ENCODE measurements around the gene FEM1B.

FEM1B gene

DNA sequence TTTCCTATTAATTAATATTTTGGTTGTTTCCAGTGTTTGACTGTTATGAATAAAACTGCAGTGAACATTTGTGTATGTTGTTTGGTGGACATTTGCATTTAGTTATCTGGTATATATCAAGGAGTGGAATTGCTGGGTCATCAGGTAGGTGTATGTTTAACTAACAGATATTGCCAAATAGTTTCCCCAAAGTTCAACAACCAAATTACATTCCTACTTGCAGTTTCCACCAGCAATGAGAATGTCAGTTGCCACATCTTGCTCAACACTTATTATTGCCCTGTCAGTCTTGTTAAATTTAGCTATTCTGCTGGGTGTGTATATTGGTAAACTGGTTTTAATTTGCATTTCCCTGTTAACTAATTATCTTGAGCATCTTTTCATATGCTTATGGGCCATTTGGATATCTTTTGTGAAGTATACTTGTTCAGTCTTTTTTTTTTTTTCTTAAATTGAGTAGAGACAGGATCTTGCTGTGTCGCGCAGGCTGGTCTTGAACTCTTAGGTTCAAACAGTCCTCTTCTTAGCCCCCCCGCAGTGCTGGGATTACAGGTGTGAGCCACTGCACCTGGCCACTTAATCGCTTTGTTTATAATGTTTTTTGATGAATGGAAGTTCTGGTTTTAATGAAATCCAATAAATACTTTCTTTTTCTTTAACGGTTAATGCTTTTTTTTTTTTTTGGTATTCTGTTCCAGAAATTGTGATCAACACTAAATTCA lies 7.9 kb downstream of the FEM1B start:
- DNase-seq, result no peak

DNA sequence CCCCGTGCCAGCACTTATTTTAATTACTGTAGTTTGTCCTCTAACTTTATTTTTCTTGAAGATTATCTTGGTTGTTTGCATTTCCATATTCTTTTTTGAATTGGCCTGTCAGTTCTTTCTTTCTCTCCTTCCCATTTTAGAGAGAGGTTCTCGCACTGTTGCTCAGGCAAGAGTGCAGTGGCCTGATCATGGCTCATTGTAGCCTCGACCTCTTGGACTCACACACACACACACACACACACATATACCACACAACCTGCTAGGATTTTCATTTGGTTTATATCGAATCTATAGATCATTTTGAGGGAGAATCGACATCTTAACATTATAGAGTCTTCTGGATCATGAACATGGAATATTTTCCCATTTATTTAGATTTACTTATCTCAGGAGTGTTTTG lies 8.7 kb downstream of the FEM1B start:
- DNase-seq, result no peak

DNA sequence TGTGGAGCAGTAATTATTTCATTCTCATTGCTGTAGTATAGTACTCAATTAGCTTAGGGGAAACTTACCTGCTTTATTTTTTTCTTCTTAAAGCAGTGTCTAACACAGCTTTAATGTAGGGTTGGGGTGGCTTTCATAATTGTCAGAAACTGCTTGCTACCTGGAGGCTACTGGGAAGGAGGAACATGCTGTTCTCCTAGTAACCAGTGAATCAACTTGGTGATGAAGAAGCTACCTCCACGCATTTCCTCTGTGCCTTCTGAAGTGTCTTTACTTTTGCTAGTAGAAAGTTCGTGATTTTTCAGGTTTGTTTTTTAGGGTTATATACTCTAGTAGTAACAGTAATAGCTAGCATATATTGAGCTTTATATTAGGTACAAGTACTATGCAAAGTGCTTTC lies 11.5 kb downstream of the FEM1B start:
- no peak for DNase-seq

DNA sequence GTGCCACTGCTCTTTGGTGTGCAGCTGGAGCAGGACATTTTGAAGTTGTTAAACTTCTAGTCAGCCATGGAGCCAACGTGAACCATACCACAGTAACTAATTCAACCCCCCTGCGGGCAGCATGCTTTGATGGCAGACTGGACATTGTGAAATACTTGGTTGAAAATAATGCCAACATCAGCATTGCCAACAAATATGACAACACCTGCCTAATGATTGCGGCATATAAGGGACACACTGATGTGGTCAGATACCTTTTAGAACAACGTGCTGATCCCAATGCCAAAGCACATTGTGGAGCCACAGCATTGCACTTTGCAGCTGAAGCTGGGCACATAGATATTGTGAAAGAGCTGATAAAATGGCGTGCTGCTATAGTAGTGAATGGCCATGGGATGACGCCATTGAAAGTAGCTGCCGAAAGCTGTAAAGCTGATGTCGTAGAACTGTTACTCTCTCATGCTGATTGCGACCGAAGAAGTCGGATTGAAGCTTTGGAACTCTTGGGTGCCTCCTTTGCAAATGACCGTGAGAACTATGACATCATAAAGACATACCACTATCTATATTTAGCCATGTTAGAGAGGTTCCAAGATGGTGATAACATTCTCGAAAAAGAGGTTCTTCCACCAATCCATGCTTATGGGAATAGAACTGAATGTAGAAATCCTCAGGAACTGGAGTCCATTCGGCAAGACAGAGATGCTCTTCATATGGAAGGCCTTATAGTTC lies 12.2 kb downstream of the FEM1B start:
- no peak for DNase-seq

DNA sequence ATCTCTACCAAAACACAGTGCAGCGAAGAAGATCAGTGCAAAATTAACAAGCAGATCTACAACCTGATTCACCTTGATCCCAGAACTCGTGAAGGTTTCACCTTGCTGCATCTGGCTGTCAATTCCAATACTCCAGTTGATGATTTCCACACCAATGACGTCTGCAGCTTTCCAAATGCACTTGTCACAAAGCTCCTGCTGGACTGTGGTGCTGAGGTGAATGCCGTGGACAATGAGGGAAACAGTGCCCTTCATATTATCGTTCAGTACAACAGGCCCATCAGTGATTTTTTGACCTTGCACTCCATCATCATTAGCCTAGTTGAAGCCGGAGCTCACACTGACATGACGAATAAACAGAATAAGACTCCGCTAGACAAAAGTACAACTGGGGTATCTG lies 13.2 kb downstream of the FEM1B start:
- DNase-seq, result no peak

DNA sequence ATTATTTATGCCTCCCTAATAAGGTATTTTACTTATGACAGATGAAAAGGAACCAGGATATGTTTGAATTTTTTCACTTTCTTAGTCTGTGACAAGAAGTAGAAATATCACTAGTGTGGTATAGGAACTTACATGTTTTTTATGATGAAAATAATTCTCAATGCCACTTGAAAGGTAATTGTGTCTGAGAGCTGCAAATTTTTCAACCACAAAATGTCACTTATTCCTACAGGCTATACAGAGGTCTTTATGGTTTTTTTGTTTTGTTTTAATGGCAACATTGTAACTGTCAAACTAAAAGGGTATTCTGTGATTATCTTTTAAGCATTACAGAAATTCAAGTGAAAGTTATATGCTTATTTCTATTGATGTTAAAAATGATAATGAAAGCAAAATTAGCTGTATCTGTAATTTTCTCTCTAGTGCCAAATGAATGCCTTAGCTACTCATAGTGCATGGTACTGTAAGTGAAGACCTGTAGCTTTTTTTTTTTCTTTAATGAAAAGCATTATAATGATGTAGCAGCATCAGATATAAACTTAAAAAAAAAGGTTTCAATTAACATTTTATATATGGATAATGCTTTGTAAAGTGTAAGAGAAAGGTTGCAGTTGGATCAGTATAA lies 14.7 kb downstream of the FEM1B start:
- DNase-seq, result no peak

DNA sequence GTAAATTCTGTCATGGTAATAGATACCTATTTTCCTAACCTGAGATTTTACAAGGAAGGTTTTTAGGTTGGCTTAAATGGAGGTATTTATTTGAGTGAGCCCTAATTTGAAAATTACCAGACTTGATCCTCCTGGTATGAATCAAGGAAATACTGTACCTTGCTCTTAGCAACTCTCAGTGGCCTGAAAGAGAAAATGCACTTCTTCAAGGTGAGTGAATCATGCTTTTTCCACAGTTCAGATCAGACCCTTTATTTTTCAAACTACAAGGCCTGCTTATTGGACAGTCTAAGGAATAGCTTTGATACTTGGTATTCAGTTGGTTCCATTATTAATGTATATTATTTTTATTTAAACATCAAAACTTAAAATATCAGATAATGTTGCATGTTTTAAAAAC lies 15.4 kb downstream of the FEM1B start:
- no peak for DNase-seq

DNA sequence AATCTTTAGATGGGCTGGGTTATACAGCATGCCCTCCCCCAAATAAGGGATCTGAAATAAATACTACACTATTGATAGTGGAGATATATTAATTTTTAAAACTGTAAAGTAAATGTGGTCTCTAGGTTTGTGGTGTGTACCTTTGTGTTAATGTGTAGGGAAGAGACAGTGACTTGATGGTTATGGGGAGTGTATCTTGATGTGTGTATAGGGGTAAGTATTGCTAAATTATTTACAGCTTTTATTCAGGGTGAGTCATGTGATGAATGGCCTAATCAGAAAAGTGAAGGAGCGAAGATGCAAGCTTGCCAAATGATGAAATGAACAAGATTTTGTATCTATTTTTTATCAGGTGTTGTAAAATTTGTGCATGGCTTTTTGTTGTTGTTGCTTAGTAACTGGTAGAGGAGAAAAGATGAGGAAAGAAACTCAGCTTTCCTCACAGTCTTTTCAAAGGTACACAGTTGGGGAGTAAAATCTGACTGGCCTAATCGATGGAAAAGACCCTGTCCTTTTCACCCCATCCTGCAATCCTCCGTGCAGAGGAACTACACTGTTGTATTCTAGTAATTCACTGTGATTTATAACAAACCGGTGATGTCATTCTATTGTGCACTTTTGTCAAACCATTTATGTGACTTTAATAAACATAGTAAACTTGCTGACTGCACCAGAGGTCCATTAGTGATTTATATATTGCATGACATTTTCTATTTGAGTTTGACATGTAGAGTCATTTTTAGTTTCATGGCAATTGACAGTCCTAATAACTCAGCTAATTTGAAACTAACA lies 17.7 kb downstream of the FEM1B start:
- no peak for DNase-seq

DNA sequence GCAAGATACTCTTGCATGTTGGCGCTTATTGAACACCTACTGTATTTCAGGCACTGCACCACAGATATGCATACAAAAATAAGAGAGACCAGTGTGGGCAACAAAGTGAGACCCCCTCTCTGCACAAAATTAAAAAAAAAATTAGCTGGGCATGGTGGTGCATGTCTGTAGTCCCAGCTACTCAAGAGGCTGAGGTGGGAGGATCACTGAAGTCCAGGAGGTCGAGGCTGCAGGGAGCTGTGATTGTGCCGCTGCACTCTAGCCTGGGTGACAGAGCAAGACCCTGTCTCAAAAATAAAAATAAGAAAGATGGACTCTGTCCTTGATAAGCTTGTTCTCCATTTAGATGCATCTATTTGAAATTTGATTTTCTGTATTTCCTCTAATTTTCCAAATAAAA lies 20.8 kb downstream of the FEM1B start:
- no peak for DNase-seq

DNA sequence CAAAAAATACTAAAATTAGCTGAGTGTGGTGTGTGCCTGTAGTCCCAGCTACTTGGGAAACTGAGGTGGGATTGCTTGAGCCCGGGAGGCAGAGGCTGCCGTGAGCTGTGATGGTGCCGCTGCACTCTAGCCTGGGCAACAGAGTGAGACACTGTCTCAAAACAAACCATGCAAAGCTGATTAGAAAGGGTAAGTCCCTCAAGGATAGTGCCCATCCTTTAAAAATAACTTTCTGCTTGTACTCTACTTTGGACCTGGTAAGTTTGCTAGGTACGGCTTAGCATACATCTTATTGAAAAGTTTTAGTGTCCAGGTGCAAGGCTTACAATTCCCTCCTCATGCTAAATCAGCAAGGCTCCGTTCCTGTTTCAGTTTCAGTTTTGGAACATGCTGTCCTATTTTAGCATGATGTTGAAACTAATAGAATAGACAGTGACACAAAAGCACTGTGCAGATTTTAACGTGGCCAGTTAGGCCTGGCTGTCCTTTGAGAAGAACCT lies 21.4 kb downstream of the FEM1B start:
- DNase-seq, result no peak

DNA sequence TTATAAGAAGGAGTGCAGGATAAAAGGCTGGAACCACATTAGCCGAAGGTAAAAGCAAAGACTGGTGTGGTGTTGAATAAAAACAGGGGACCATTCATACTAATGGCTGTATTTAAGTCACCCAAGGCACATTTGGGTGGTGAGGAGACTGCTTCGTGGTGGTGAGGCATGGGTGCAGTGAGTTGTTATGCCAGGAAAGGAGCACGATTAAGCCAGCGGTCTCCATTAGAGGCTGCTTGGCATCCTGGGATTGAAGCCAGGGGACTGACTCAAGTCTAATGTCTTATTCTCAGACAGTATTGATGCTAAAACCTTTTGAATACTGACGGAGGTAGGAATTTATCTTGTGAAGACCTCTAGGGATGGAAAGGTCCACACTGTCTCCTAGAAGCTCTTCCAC lies 21.9 kb downstream of the FEM1B start:
- DNase-seq, result no peak

DNA sequence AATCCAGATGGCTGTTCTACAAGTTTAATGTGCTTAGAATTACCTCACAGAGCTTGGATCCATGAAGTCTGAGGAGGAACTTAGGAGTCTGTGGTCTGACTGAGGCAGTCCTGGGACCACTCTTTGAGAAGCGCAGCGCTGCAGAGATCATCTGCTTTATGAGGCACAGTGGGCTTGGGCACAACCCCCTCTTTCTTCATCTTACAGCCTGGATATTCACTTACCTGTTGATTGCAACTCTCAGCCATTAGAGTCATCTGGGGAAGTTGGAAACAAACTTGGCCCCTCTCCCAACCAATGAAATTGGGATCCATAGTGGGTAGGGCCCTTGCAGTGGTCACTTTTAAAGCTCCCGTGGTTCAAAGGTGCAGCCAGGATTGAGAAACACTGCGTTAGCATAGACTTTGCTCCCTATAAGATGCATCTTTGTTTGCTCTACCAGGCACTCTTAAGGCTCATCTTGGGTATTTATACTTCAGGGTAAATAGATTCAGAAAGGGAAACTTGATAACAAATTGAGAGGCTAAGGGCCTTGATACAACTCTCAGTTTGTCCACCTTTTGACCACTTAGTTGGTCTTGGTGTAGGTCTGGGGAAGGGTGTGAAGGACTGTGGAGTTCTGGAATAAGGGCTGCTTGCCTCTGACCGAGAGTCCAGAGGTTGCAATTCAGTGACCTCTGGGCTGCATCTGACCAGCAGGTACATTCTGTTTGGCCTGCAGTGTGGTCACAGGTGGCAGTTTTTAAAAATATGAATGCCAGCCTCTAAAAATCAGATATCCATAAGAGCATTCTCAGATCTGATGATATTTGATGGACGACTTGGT lies 22.8 kb downstream of the FEM1B start:
- DNase-seq, result no peak

DNA sequence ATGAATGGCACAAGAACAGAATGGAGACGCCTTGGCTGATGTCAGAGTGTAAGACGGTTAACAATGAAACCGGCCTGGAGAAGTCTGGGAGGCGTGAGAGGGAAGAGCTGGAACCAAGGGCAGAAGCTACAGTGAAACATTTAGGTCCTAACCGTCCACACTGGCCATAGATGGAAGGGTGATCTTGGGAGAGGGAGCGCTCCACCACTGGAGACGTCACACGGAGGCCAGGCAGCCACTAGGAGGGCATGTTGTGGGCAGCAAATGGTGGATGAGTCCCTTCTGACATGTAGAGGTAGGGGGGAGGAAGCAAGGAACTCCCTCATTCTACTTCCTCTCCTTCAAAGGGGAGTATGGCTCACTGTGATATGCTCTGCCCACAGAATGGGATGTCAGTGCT lies 23.8 kb downstream of the FEM1B start:
- DNase-seq, result no peak

DNA sequence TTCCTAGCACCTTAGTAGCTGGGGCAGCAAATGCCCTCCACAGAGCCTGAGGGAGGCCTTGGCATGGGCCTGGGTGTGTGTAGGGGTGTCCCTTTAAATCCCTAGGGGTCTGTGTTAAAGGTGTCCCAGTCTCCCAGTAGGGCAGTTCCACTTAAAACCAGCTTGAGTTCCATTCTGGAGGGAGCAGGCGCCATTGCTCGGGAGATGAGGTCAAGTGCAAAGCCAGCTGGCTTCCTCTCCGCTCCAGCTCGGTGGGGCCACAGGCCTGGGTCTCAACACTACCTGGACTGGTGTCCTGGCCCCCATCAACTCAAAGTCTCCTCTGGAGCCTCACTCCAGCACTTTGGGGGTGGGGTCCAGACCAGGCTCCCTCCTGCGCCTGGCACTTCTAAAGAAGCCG lies 25.2 kb downstream of the FEM1B start:
- DNase-seq, result no peak

DNA sequence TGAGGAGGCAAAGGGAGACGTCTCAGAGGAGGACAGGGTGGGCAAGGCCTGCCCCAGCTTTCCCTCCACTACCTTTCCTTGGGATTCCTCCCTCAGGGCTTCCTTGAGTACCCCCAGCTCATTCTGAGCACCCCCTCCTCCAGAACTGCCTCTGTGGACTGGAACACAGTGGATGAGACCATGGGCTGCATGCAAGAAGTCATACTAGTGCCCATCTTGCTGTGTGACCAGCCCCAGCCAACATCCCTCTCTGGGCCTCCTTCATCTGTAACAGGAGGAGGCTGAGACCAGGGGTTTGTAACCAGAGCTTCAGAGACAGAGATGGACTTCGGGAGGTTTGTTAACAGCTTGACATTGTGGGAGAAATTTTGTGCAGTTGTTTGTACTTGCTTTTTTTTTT lies 25.6 kb downstream of the FEM1B start:
- no peak for DNase-seq

DNA sequence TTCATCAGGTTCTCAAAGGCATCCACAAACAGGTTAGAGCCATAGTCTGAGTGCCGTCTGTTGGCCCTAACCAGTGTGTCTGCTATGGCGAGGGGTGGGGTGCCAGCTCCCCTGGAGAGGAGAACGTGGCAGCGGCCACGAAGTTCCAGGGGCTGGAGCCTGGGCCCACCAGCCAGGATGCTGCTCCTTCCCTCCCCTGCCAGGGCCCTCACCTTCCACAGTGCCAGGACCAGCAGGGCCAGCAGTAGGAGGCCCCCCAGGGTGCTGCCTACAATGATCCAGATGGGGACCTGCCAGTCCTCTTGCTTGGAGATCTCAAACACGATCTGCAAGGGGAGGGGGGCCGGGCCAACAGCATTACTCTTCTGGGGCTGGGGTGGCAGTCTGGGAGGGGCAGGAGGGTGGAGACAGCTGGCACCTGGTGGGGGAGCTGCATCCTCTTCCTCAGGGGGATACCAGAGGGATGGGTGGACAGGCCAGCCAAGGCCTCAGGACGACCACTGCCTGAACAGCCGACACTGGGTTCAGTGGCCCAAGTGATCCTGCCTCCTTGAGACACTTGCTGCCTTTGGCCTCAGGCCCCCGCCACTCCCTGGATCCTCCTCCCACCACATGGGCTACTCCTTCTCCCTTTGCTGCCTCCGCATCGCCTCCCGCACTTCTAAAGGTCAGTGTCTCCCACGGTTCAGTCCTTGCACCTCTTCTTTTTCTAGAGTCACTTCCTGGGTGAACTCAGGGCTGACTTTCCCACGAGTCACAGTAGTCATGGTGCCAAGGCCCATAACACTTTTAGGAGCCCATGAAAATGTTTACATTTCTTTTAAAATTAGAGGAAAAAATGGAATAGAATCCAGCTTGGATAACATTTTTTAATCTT lies 26.3 kb downstream of the FEM1B start:
- DNase-seq, result no peak

DNA sequence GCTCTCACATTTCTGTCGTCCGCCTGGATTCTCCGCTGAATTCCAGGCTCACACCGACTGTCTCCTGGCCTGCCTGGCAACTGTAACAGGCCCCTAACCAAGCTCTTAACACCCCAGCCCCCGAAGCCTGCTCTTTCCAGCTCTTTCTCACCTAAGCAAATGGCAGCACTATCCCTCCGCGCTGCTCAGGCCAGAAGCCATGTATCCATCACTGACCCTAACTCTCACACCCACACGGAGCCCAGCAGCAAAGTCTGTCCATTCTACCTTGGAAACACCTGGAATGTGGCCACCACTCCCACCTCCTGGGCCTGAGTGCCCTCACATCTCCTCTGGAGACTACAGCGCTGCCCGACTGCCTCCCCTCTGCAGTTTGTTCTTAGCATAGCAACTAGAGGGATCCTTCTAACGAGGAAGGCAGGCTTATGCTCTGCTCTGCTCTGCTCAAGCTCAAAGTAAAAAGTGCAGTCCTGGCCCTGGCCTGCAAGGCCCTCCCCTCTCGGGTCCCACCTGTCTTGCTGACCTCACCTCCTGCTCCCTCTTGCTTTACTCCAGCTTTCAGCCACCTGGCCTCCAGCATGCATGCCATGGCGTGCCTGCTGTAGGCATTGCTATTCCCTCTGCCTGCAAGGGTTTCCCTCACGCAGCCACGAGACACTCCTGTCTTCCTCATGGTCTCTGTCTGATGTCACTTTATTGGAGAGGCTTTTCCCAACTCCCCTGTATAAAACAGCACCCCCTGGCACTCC lies 27.2 kb downstream of the FEM1B start:
- no peak for DNase-seq

DNA sequence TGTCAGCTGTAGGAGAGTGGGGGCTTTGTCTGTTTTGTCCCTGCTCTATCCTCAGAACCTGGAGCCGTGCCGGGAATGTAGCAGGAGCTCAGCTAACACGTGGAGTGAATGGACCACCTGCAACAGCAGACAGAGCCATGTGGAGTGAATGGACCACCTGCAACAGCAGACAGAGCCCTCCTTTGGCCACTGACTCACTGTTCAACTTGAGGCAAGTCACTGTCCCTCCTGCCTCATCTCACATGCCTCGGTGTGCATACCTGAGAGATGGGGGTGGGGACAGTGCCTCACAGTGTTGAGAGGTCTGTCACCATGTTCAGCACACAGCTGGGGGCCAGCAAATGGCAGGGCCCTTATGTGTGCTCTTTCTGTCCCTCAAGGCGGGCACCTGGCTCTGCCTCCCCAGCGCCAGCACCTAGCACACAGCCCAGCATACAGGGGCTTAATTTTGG lies 27.9 kb downstream of the FEM1B start:
- DNase-seq, result no peak

DNA sequence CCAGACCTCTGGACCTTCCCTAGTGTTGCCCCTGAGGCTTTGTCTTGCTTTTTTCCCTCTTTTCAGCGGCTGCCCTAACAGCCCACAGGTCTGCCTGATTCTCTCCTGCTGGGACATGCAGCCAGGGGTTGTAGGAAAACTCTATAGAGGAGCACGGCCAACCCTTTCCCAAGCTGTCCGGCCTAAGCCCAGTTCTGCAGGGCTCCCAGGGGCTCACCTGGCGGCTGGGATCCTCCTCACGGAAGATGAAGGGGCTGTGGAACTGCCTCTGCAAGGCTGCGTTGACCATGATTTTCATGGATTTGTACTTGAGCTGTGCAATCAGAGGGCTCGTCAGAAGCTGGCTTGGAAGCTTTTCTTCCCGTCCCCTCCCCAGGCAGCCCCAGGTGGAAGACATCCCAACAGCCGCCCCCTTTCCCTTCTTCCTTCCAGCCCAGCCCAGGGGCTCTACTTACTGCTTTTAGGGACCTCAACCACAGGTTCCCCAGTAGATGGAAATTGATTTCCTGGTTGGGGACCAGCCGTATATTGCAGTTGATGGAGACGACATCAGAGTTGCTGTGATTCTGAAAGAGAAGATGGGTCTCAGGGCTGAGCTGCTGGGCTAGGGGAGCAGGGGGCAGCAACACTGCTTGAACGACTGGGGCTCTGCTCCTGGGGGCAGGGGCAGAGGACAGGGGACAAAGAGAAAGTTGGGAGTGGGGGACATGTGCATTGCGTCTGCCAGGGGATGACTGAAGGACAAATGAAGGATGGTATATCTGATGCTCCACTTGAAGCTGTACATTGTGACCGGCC lies 29.8 kb downstream of the FEM1B start:
- DNase-seq, result no peak

DNA sequence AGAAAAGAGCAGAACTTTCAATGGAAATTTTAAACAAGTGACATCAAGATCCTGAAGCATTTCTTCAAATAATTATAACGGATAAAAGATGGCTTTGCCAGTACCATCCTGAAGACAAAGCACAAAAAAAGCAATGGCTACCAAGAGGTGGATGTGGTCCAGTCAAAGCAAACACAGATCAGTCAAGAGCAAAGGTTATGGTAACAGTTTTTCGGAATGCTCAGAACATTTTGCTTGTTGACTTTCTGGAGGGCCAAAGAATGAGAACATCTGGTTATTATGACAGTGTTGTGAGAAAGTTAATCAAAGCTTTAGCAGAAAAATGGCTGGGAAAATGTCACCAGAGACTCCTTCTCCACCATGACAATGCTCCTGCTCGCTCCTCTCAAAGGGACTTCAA lies 31.5 kb downstream of the FEM1B start:
- DNase-seq, result no peak

All from amniotic stem cell (primary cell).